ENCODE results near the gene CHRM1. TPM values are rescaled to one million over a fixed set of nuclear protein-coding genes. Genes with fewer than 3 reads are reported as not detected.

CHRM1 gene
- total RNA-seq, 4 donors from 2014 or later, result not detected

DNA sequence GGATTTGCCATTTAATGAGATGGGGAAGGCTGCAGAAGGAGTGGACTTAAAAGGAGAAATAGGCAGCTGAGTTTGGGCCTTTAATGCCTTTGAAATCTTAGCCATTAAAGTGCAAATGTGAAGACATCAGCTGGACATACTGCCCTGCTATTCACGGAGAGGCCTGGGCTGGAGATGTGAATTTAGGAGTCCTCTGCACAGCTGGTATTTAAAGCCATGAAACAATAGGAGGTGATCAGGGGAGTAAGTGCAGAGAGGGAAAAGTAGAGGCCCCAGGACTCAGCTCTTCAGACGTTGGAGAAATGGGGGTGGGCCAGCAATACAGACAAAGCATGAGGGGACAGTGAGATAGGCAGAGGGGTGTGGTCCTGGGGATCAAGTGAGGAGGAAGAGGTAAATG, 23.9 kb downstream of the CHRM1 start:
- TF ChIP-seq CTCF (IDR thresholded peaks at IDR 0.05) (no peak), EP300 (IDR thresholded peaks at IDR 0.05) (no peak), POLR2A (IDR thresholded peaks at IDR 0.05) (no peak)
- no peak for DNase-seq (ENCODE audit: low spot score in 2 of 2)
- Histone ChIP-seq H3K27me3 (no peaks in the 10 kb centered on the region), H3K27ac (no peak overlapping the region), H3K36me3 (no peaks in the 10 kb centered on the region), H3K4me1 (no peaks in the 10 kb centered on the region), H3K9me3 (no peaks in the 10 kb centered on the region), H3K4me3 (no peak overlapping the region)
- 34 to 40% methylated on average over 2 of the region's 2 CpGs for WGBS, 2 donors

DNA sequence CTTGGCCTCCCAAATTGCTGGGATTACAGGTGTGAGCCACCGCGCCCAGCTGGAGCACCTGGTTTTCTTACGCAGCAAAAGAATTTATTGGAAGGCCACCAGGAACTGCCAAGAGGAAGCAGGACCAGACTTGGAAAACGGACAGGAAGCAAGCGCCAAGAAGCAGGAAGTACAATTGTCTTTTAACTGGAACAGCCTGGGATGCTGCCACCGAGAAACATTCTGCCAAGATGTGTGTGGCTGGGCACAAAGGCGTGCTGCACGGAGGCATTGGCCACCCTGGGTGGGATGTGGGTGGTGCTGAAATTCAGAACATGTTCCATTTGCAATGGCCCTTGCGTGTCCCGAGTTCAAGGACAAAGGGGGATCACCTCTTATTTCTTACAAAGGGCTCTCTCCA, 25.1 kb downstream of the CHRM1 start:
- H3K9me3 ChIP-seq, result no peaks in the 10 kb centered on the region
- 59 to 70% methylated on average over 10 of the region's 10 CpGs for WGBS, 2 donors
- no peaks in the 10 kb centered on the region for H3K4me1 ChIP-seq
- TF ChIP-seq POLR2A (IDR thresholded peaks at IDR 0.05) (no peak), CTCF (IDR thresholded peaks at IDR 0.05) (no peak), EP300 (IDR thresholded peaks at IDR 0.05) (peak in 1 of 2 donors; percentile 57)
- H3K27ac ChIP-seq, result no peak overlapping the region
- DNase-seq (ENCODE audit: low spot score in 2 of 2), result no peak
- H3K27me3 ChIP-seq, result no peaks in the 10 kb centered on the region
- no peaks in the 10 kb centered on the region for H3K36me3 ChIP-seq
- no peak overlapping the region for H3K4me3 ChIP-seq

DNA sequence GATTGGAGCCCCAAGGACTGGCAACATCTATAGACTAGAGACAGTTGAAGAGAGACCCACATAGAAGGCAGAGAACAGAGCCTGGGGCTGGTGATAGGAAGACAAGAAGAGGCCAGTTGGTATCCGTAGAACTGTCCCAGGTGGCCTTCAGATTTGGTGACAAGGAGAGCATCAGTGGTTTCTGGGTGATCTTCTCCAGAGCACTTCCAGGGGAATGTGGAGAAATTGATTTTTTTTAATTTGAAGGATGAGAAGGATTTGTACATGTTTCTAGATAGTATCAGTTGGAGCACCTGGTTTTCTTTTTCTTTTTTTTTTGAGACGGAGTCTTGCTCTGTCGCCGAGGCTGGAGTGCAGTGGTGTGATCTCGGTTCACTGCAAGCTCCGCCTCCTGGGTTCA, 25.7 kb downstream of the CHRM1 start:
- no peaks in the 10 kb centered on the region for H3K27me3 ChIP-seq
- WGBS, 2 donors, result 75 to 81% methylated on average over 6 of the region's 6 CpGs
- peaks cover 0 to 3% (median 0%) of the 10 kb centered on the region in 3 donors for H3K36me3 ChIP-seq
- no peaks in the 10 kb centered on the region for H3K4me1 ChIP-seq
- H3K4me3 ChIP-seq, result no peak overlapping the region
- DNase-seq (ENCODE audit: low spot score in 2 of 2), result no peak
- no peaks in the 10 kb centered on the region for H3K9me3 ChIP-seq
- TF ChIP-seq EP300 (IDR thresholded peaks at IDR 0.05) (no peak), POLR2A (IDR thresholded peaks at IDR 0.05) (no peak), CTCF (IDR thresholded peaks at IDR 0.05) (no peak)
- H3K27ac ChIP-seq, result no peak overlapping the region

- TF ChIP-seq POLR2A (IDR thresholded peaks at IDR 0.05) (no peak), EP300 (IDR thresholded peaks at IDR 0.05) (no peak), CTCF (IDR thresholded peaks at IDR 0.05) (no peak)
- WGBS, 2 donors, result 82 to 84% methylated on average over 10 of the region's 10 CpGs
Measured at GRCh38 chr11:62892077-62892922, 28.9 kb downstream of the CHRM1 start.

More at GRCh38 chr11:62892077-62892922, 28.9 kb downstream of the CHRM1 start:
- Histone ChIP-seq H3K27ac (no peak overlapping the region), H3K9me3 (no peaks in the 10 kb centered on the region), H3K4me1 (peaks cover 0 to 28% (median 8%) of the 10 kb centered on the region in 4 donors), H3K27me3 (no peaks in the 10 kb centered on the region), H3K36me3 (peaks cover 9 to 32% (median 17%) of the 10 kb centered on the region in 3 donors), H3K4me3 (no peak overlapping the region)
- no peak for DNase-seq (ENCODE audit: low spot score in 2 of 2)

Data from tibial nerve (tissue), 4 donors.